HG03378 (cell line): Measurements from ENCODE around the gene GALNT9.
"Not testable (repeated sequence)": the region's sequence is repeated elsewhere in the genome, so short reads cannot be mapped to it uniquely, and the experiment has no call there.

Source experiments
- ATAC-seq: cut with Tn5 transposase; IDR thresholded peaks from one replicate; pipeline ENCODE4 v1.9.1; 2021; ENCODE audit warnings: mild to moderate bottlenecking, moderate library complexity; ENCODE audit not compliant: unreplicated experiment

Gene GALNT9

GRCh38 chr12:132296063-132296462 is 33.3 kb downstream of the GALNT9 start:
- no peak for ATAC-seq

DNA sequence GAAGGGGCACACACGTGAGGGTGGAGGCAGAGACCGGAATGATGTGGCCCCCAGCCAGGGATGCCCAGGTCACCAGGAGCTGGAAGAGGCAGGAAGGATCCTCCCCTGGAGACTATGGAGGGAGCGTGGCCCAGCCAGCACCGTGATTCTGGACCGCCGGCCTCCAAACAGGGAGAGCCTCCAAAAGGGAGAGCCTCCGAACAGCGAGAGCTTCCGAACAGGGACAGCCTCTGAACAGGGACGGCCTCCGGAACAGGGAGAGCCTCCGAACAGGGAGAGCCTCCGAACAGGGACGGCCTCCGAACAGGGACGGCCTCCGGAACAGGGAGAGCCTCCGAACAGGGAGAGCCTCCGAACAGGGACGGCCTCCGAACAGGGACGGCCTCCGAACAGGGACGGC is 33.8 kb downstream of the GALNT9 start:
- not testable (repeated sequence) for ATAC-seq

DNA sequence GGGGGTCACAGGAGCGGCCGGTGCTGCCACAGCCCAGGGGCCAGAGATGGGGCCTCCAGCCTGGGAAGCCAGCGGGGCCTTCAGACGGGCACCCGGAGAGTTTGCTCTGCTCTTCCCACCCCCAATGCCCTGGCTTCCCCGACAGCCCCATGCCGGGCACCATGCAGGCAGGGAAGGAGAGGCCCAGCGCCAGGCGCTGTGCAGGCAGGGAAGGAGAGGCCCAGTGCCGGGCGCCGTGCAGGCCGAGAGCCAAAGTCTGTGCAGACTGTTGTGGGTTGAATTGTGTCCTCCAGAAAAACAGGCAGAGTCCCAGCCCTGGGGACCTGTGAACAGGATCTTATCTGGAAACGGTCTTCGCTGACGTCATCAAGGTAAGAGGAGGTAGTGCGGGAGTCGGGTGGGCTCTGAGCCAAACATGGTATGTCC is 34.3 kb downstream of the GALNT9 start:
- ATAC-seq, result no peak

DNA sequence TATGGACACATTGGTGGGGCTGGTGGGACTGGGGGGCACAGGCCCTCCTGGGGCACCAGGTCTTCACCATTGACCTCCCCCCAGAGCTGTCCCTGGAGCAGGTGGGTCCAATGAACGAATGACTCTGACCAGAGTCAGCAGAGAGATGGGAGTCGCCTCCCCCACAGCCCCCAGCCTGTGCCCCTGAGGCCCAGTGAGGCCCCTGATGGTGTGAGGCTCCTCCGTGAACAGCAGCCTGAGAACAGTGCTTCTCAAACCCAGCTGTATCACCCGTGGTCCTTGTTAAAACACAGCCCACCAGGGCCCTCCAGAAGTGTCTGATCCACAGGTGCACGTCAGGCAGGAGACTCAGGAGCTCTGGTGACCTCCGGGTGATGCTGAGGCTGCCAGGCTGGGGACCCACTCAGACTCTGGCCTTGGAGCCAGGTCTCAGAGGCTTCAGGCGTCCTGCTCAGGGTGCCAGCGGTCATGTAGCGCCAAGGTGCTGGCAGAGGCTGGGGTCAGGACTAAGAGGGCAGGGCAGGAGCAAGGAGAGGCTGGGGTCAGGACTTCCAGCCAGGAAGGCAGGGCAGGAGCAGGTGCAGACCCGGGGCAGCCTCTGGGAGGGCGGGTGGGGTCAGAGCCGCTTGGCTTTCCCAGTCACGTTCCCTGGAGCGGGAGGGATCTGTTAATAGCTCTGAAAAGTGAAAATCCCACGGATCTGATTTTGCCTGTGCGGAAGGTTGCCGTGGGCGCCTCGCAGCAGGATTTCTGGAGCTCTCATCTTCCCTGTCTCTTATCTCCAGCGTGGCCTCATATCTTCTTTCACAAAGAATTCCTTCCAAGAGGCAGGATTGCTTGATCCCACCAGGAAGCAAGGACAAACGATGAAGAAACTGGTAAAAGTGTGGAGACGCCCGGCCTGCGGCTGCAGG is 35.0 kb downstream of the GALNT9 start:
- no peak for ATAC-seq

- no peak for ATAC-seq
These were observed 36.8 kb downstream of the GALNT9 start for GRCh38 chr12:132292328-132293319.

DNA sequence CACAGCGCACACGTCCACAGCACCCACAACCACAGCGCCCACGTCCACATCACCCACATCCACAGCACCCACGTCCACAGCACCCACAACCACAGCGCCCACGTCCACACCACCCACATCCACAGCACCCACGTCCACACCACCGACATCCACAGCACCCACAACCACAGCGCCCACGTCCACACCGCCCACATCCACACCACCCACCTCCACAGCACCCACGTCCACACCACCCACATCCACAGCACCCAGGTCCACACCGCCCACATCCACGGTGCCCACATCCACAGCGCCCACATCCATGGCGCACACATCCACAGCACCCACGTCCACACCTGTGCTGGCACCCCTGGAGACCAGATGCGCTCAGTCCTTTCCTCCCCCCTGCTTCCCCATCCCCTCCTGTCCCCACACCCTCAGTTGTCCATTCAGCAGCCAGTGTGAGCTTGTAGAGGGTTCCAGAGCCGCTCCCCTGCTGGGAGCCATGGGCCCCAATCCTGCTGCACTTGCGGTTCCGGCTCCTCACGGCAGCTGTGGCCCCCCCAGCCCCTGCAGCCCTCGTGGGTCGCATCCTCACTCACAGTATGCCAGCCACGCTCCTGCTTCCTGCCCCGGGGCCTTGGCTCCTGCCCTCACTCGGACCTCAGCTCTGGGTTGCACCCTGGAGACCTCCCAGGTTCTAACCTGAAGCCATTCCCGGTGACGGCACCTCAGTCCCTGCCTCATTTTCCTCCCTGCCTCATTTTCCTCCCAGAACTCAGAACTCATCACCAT is 37.8 kb downstream of the GALNT9 start:
- no peak for ATAC-seq

DNA sequence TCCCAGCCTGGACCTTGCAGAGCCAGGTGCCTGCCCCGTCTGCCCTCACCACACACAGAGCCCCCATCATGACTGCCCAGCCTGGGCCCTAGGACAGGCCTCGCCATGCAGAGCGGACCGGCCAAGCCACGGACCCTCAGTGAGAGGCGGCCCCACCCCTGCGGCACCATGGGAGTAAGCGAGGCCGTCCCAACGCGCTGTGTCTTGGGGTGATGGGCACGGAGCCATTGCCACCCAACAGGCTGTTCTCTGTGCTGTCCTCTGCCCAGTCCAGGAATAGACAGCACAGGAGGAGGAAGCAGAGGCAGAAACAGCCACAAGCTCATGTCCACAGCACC is 39.2 kb downstream of the GALNT9 start:
- no peak for ATAC-seq

- ATAC-seq, result no peak
These were observed 39.8 kb downstream of the GALNT9 start for GRCh38 chr12:132289356-132290202.

DNA sequence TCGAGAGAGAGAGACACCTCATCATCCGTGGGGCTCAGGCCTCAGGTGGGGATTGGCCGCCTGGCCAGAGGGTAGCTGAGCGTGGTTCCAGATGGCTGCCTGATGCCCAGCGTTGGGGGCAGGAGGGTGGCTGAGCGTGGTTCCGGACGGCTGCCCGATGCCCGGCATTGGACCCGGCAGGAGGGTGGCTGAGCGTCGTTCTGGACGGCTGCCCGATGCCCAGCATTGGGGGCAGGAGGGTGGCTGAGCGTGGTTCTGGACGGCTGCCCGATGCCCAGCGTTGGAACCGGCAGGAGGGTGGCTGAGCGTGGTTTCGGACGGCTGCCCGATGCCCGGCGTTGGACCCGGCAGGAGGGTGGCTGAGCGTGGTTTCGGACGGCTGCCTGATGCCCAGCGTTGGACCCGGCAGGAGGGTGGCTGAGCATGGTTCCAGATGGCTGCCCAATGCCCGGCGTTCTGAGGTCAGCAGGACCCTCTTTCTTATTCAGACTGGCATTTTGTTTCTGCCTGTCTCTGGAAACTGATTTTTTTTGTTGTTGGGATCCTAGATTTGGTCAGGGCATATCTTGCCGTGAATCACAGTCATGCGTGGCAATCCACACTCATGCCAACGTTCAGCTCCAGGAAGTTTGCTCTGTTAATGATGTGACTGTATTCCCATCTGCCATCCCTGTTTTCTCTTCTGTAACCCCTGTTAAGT is 40.7 kb downstream of the GALNT9 start:
- ATAC-seq, result no peak

DNA sequence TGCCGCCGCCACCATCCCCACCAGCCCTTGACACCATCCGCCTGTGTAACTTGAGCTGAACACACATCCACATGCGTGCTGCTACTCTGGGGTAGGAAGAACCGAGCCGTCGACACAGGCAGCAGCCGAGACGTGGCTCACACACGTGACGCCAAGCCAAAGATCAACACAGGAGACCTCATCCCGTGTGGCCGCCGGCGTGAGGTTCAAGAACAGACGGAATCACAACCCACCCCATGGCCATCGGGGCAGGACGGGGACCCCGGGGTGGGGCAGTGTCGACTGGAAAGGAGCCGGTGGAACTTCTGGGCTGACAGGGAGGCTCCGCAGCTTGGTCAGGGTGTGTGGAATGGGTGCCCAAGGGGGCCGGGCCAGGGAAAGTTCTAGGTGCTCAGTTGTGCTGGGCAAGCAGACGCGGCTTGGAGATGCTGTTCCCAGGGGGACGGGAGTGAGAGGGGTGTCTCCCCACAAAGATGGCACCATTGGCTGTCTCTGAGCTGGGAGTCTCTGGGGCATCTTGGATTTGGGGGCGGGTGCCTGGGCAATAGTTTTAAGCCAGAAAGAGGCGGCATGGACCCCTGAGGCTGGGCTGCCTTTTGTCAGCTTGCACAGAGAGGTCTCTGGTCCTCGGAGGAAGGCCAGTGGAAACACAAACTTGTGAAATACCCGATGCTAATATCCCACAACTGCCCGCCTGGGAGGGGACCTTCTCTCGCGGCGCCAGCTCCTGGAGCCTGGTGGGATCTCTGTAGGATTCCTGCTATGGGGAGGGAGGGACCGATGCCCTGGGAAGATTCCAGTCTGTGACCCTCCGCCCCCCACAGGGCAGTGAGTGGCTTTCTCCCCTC is 41.8 kb downstream of the GALNT9 start:
- no peak for ATAC-seq

- ATAC-seq, result no peak
These were observed 42.5 kb downstream of the GALNT9 start for GRCh38 chr12:132286912-132287311.

- ATAC-seq, result no peak
These were observed 43.3 kb downstream of the GALNT9 start for GRCh38 chr12:132285991-132286681.

DNA sequence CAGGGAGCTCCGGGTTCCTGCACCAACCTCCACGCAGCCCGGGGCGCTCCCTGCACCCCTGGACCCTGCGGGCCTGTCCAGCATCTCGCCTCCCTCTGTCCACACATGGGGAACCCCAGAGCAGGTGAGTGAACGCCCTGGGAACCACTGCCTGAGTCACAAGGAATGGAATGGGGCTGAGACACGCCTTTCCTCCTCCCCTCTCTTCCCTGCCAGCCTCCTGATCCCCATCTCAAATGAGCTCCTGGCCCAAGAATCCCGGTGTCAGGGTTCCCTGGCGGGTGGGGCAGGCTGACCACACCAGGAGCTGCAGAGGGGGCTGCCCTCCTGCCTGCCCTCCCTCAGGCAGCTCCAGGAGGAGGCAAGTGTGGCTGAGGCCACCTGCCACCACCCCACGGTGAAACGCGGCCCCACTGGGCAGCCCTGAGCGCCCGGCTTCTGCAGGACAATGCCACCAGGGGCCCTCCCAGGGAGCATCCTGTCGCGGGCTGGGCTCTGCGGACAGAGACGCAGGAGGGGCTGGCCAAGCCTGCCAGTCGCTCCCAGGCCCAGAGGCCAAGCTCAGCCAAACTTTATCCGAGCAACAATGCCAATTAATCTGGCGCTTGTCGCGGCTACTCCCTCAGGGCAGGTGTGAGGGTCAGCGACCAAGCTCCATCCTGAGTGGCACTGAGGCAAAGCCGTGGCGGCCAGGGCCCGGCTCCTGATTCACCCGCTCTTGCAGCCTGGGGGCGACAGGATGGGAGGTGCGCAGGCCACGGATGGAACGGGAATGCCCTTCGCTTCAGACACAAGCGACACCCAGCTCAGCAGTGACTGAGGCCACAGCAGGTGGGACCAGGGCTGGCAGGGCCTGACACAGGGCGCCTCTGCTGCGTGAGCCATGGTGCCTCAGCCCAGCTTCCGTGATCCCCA is 44.3 kb downstream of the GALNT9 start:
- ATAC-seq, result no peak

GRCh38 chr12:132284071-132284826 is 45.1 kb downstream of the GALNT9 start:
- no peak for ATAC-seq

GRCh38 chr12:132282950-132283771 is 46.2 kb downstream of the GALNT9 start:
- no peak for ATAC-seq
